ENCODE data around the gene NABP2.
A peak's percentile ranks its signal among the peaks of the same experiment; 100 is the strongest.

Gene NABP2

GRCh38 chr12:56198836-56199235, 25.3 kb upstream of the NABP2 start (continued):
- TF ChIP-seq ZFP30 (CRISPR knock-in tag; IDR thresholded peaks at IDR 0.05) (no peak), OSR1 (CRISPR knock-in tag; IDR thresholded peaks at IDR 0.05) (no peak), BACH2 (CRISPR knock-in tag; IDR thresholded peaks at IDR 0.05; ENCODE audit: borderline replicate concordance) (no peak), GLIS3 (CRISPR knock-in tag; IDR thresholded peaks at IDR 0.05) (peak; percentile 13; the same call in 1 of the 2 replicates), ZNF70 (CRISPR knock-in tag; IDR thresholded peaks at IDR 0.05) (no peak), ESRRG (CRISPR knock-in tag; IDR thresholded peaks at IDR 0.05) (peak; percentile 52; the same call in 1 of the 2 replicates), CREB5 (CRISPR knock-in tag; IDR thresholded peaks at IDR 0.05; ENCODE audit: low read depth) (0 out of 2 replicates have a peak, but pooled peaks have one; percentile 51), TCF4 (CRISPR knock-in tag; IDR thresholded peaks at IDR 0.05; ENCODE audit: borderline replicate concordance) (no peak), ZNF565 (CRISPR knock-in tag; conservative IDR thresholded peaks at IDR 0.05; ENCODE audit: low read depth) (no peak), PATZ1 (CRISPR knock-in tag; IDR thresholded peaks at IDR 0.05; ENCODE audit: borderline replicate concordance) (0 out of 2 replicates have a peak, but pooled peaks have one; percentile 32), CSDC2 (CRISPR knock-in tag; IDR thresholded peaks at IDR 0.05) (no peak)

GRCh38 chr12:56202366-56202765, 21.8 kb upstream of the NABP2 start:
- TF ChIP-seq GLIS3 (CRISPR knock-in tag; IDR thresholded peaks at IDR 0.05) (no peak), SNAI2 (CRISPR knock-in tag; IDR thresholded peaks at IDR 0.05) (no peak), ZFP30 (CRISPR knock-in tag; IDR thresholded peaks at IDR 0.05) (no peak), BACH2 (CRISPR knock-in tag; IDR thresholded peaks at IDR 0.05; ENCODE audit: borderline replicate concordance) (no peak), ESRRG (CRISPR knock-in tag; IDR thresholded peaks at IDR 0.05) (0 out of 2 replicates have a peak, but pooled peaks have one; percentile 23), CREB5 (CRISPR knock-in tag; IDR thresholded peaks at IDR 0.05; ENCODE audit: low read depth) (no peak)
- no peak for ATAC-seq

- TF ChIP-seq ZC3H10 (CRISPR knock-in tag; IDR thresholded peaks at IDR 0.05) (no peak), ZNF565 (CRISPR knock-in tag; conservative IDR thresholded peaks at IDR 0.05; ENCODE audit: low read depth) (no peak), ZFP3 (CRISPR knock-in tag; IDR thresholded peaks at IDR 0.05) (no peak), CSRNP3 (CRISPR knock-in tag; IDR thresholded peaks at IDR 0.05) (no peak), TOX (CRISPR knock-in tag; IDR thresholded peaks at IDR 0.05; ENCODE audit: borderline replicate concordance) (no peak), OSR1 (CRISPR knock-in tag; IDR thresholded peaks at IDR 0.05) (no peak), ESRRG (CRISPR knock-in tag; IDR thresholded peaks at IDR 0.05) (no peak), CSDC2 (CRISPR knock-in tag; IDR thresholded peaks at IDR 0.05) (no peak), PATZ1 (CRISPR knock-in tag; IDR thresholded peaks at IDR 0.05; ENCODE audit: borderline replicate concordance) (no peak), BACH2 (CRISPR knock-in tag; IDR thresholded peaks at IDR 0.05; ENCODE audit: borderline replicate concordance) (no peak), ZNF70 (CRISPR knock-in tag; IDR thresholded peaks at IDR 0.05) (no peak), ZNF8 (CRISPR knock-in tag; IDR thresholded peaks at IDR 0.05) (no peak), POU6F1 (CRISPR knock-in tag; IDR thresholded peaks at IDR 0.05; ENCODE audit: borderline replicate concordance, low read depth) (no peak), ZFP30 (CRISPR knock-in tag; IDR thresholded peaks at IDR 0.05) (no peak), ISL1 (CRISPR knock-in tag; IDR thresholded peaks at IDR 0.05) (no peak), GLIS3 (CRISPR knock-in tag; IDR thresholded peaks at IDR 0.05) (no peak), CREB5 (CRISPR knock-in tag; IDR thresholded peaks at IDR 0.05; ENCODE audit: low read depth) (no peak), TCF4 (CRISPR knock-in tag; IDR thresholded peaks at IDR 0.05; ENCODE audit: borderline replicate concordance) (no peak)
- no peak for ATAC-seq
Observed at GRCh38 chr12:56202838-56203237, 21.3 kb upstream of the NABP2 start.
